Sciatic nerve (tissue), 2 donors: ENCODE data around the gene RPP21. TPM values are rescaled to one million over a fixed set of nuclear protein-coding genes. Genes with fewer than 3 reads are reported as not detected.
A peak's percentile ranks its signal among the peaks of the same experiment; 100 is the strongest.

ENCODE experiments used
- ATAC-seq: fragments of 200-7000 bp; cut with Tn5 transposase; one replicate; pipeline ENCODE4 v1.9.1; 2020; ENCODE audit warnings: mild to moderate bottlenecking, moderate library complexity
- DNase-seq: peaks from one replicate; pipeline ENCODE4 v3.0.0-alpha.2; 2020; ENCODE audit warnings: low spot score
- intact Hi-C: fragments of 100-400 bp; cut with DNase I; formaldehyde crosslinking; loops from one replicate; pipeline ENCODE4 v1.14.2; 2022
- total RNA-seq: library from RNA; stranded (reverse); fragmentation: NEBNext Ultra II Directional; extraction: Animal tissue kit (Norgen Biotek cat#: 25700); gene quantifications from one replicate; pipeline ENCODE4 v1.2.1, GENCODE V29; 2021
- donor health status: DM: no; HTN: no; CAD: no.
- donor health status: DM: no; HTN: no; CAD: no.

Gene RPP21
- total RNA-seq, 1 donor from 2014 or later = 36.7 TPM

DNA sequence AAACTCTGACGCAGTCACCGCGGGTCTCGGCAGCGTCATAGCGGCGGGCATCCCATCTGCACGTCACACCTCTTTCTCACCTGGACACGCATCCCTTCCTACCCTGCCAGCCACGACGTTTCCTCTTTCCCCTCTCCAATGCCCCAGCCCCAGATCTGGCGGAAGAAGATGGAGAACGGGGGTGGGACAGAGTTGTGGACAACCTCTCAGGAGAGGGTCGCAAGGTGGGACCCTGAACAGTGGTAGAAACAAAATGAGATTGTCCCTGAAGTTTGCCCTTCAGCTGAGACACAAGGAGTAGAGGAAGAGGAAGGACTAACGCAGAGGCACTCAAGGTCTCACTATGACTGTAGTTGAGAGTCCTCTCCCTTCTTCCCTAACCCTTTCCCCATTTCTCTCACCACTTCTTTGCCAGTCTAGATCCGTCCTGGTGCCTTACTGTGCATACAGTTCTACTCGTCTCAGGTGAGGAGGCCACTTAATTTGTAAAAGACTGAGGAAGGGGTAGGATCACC, 17.7 kb upstream of the RPP21 start:
- DNase-seq (no peak), ATAC-seq (peak; percentile 5)
- intact Hi-C loops = no loop called here

DNA sequence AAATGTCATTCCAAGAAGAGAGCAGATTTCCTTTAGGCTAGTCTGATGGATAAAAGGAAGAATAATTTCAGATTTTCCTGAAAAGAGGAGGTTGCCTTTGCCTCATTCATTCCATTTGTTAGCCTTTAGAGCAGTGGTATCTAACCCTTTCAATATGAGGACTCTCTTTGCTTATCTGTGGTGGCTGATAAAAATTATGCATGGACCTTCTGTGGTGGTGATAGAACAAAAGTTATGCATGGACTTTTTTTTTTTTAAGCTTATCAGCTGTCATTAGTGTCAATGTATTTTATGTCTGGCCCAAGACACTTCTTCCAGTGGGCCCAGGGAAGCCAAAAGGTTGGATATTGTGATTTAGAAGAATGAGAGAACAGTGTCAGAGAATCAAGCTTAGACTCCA, 16.6 kb upstream of the RPP21 start:
- ATAC-seq (no peak), DNase-seq (no peak)
- intact Hi-C loops = no loop called here

DNA sequence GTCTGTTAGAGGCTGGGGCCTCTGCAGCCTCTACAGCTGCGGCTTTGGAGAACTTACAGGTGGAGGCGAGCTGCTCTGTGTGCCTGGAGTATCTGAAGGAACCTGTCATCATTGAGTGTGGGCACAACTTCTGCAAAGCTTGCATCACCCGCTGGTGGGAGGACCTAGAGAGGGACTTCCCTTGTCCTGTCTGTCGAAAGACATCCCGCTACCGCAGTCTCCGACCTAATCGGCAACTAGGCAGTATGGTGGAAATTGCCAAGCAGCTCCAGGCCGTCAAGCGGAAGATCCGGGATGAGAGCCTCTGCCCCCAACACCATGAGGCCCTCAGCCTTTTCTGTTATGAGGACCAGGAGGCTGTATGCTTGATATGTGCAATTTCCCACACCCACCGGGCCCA, 15.6 kb upstream of the RPP21 start:
- no peak for ATAC-seq
- intact Hi-C loops = no loop called here

DNA sequence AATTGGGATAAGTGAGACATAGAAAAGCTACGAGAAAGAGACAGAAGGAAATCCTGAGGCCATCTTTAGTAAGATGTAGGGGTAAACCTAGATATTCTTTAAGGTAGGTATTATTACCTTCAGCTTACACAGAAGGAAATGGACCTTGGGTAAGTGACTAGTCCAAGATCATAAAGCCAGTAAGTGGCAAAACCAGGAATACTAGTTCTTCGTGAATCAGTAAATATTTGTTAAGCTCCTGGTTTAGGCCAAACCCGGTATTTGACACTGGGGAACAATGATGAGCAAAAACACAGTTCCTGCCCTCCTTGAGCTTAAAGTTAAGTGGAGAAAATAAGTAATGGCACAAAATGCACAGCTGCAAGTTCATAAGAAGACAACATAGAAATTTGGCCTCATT, 13.0 kb upstream of the RPP21 start:
- DNase-seq = no peak
- intact Hi-C loops = no loop called here
- no peak for ATAC-seq

More for the DNA sequence above, 15.6 kb upstream of the RPP21 start:
- no peak for DNase-seq

DNA sequence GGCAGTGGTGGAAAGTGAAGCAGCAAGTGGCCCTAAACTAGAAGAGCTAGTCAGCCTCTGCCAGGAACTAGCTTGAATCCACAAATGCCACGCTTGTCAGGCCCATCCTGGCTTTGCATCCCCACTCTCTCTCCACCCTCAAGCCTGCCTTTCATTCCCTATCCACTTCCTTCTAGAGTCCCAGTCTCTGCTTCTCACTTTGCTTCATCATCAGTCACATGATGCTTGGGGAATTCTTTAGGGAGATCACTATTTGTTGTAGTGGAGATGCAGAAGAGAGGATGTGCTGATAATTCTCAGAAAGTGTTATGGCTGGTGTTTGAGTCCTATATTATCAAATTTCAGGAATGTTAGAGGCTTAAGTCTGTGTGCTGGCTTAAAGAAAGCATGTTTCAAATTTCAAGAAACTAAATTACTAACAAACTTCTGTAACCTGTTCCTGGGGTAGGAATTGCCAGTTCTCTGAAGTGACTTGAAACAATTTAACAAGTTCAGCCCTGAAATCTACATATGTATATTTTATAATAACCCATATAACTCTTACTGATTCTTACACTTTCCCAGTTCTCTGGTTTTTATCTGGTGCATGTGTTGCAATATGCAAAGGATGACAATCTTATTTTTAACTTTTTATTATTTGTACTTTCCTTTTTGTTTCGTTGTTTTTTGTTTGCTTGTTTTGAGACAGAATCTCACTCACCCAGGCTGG, 10.7 kb upstream of the RPP21 start:
- intact Hi-C loops = no loop called here
- DNase-seq = no peak

DNA sequence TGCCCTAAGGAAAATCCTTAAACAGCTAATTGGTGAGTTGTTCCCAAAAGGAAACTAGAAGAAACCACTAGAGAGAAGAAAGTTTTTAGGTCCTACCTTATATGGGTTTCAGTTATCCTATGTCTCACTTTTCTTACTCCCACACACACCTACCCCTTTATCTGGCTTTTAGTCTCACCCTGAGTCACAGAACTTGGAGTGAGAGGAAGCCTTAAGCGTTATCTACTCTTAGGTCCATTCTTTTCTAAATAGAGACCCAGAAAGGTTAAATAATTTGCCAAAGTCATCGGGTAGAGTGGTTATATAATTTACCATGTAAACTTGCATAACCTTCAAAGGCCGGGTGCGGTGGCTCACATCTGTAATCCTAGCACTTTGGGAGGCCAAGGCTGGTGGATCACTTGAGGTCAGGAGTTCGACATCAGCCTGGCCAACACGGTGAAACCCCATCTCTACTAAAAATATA, 4.3 kb upstream of the RPP21 start:
- ATAC-seq = no peak
- intact Hi-C loops = no loop called here
- DNase-seq = no peak

More for the DNA sequence above, 10.7 kb upstream of the RPP21 start:
- ATAC-seq = no peak

DNA sequence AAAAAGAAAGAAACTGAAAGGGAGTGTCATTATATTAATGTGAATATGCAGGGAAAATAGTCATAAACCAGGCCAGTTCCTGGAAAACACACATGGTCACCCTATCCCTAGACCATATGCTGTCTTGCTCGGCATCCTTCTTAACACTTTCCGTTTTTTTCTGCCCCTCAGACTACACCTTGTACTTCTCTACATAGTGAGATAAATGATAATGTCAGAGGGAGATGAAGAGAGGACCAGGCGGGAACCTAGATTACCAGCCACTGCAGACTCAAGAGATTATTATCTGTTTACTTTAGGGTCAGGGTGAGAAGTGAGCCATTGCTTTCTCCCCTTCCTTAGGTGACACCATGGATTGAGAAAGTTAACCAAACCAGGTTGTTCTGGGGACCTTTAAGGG, 3.7 kb upstream of the RPP21 start:
- DNase-seq = no peak
- intact Hi-C loops = no loop called here
- no peak for ATAC-seq

DNA sequence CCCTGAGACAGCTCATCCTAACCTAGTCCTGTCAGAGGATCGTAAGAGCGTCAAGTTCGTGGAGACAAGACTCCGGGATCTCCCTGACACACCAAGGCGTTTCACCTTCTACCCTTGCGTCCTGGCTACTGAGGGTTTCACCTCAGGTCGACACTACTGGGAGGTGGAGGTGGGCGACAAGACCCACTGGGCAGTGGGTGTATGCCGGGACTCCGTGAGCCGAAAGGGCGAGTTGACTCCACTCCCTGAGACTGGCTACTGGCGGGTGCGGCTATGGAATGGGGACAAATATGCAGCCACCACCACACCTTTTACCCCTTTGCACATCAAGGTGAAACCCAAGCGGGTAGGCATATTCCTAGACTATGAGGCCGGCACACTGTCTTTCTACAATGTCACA, 3.2 kb upstream of the RPP21 start:
- intact Hi-C loops = no loop called here
- ATAC-seq (no peak), DNase-seq (no peak)

DNA sequence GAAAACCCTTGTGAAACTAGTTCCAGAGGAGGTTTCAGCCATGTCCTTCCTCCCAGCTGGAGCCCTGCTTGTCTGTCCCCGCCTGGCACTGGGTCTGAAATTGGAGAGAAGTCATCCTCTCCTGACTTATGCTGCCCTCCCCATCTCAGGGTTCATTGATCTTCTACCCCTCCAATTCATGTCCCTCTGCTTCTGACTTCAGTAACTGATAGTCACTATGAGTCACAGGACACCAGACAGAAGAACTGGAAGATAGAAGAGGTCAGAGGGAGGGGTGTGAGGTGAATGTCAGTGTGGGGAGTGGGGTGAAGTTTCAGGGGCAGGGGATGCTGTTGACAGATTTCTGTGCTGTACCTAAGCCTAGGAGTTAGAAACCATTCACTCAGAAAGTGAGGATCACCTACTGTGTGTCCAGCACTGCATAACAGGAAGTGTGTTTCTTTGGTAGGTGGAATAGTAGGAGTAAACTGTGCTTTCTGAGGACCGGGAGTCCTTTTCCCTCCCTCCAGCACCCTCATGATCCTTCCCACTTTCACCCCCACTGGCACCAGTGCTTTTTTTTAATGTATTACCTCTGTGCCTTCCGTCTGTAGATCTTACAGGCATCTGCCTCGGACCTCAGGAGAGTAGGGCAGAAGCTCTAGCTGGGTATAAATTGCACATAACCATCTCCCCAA, 627 bp upstream of the RPP21 start:
- ATAC-seq = no peak
- intact Hi-C loops = no loop called here

DNA sequence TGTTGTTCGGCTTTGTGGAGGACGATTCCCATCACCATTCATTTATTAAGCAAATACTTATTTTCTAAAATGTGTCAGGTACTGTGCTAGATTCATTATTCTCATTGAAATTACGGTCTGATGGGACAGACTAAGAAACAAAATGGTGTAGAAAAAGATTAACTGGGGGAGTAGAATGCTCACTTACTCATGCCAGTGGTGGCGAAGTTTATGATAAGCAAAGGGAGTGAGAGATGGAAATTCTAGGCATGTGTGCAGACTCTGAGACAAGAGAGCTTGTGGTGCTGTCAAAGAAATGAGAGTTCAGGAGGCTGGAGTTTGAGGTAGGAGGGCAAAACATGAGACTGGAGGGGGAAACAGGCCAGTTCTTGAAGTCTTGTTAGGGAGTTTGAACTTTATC, 896 bp downstream of the RPP21 start:
- intact Hi-C loops = no loop called here
- DNase-seq (no peak), ATAC-seq (no peak)

More for the DNA sequence above, 627 bp upstream of the RPP21 start:
- DNase-seq = no peak

DNA sequence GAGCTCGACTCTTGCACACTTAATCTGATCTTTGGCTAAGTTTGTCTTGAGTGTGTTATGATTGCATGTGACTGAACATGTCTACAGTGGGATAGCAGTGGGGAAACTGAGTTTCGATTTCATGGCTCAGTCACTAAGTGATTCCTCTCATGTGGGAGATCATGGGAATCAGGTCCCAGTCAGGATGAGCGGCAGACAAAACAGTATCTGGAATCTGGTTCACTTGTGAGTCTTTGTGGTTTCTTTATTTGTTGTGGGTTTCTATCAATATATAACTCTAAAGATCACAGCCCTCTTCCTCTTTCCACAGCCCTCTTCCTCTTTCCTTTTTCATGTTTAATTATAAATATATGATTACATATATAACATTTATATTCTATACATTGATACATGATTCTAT, 4.0 kb downstream of the RPP21 start:
- intact Hi-C loops = no loop called here
- no peak for ATAC-seq
- DNase-seq = no peak

DNA sequence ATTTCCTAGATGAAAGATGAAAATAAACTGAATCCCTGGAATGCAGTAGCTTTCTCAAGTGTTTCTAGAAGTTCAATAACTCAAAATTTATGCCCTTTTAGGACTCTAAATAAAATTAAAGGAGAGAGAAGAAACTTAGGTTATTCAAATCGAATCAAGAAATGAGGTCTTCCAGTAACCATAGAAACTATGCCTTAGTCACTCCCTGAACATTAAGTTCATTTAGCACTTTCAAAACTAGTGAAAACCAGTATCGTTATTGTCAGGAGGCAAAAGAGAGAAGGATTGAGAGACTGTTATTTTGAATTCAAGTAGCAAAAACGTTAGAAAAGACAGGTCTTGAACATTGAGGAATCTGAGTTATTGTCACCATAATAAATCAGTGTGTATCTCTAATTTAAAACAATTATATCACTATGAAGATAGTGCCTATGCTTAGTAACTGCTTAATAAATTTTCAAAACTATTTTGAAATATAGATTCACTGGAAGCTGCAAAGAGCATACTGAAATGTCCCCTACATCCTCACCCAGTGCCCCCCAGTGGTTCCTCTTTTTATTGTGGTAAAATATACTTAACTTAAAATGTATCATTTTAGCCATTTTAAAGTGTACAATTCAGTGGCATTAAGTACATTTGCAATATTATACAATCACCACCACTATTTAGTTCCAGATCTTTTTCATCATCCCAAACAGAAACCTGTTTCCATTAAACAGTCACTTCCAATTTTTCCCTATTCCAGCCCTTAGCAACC, 4.6 kb downstream of the RPP21 start:
- DNase-seq = no peak
- no peak for ATAC-seq
- intact Hi-C loops = no loop called here

DNA sequence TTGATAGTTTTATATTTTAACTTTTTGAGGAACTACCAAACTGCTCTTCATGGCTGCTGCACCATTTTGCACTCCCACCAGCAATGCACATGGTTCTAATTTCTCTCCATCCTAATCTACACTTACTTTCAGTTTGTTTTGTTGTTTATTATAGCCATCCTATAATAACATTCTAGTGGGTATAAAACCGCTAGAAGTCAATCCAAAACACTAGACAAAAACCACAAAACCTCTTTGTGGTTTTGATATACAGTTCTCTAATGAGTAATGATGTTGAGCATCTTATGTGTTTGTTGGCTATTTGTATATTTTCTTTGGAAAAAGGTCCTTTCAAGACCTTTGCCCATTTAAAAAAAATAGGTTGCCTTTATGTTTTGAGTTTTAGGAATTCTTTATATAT, 5.6 kb downstream of the RPP21 start:
- intact Hi-C loops = no loop called here
- DNase-seq = no peak
- ATAC-seq = no peak

DNA sequence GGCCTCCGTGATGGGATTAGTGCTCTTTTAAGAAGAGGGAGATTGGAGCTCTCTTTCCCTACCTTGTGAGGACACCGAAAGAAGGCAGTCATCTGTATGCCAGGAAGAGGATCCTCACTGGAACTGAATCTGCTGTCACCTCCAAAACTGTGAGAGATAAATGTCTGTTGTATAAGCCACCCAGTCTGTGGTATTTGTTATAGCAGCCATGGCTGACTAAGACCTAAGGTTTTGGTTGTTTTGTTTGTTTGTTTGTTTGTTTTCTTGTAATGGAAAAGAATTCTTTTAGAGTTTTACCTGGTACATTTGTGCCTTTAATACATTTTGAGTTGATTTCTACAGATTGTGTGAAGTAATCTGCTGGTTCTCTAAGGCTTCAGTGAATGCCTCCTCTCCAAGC, 7.6 kb downstream of the RPP21 start:
- intact Hi-C loops = no loop called here
- ATAC-seq (no peak), DNase-seq (no peak)

DNA sequence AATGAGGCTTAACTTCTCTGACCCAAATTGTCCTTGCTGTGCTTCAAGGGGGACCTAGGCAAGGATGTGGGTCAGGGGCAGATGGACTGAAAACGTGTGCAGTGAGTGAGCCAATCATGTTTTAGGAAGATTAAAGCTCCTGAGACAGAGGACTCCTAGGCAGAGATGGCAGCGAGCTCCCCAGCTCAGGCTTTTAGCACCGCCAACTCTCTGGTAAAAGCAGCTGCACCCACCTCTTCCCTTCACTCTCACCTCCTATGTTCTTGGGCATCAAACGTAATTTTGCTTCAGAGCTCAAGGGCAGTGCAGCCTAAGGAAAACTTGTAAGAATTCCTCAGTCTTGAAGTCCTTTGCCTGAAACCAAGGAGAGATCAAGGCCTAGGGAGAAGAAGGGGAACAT, 10.3 kb downstream of the RPP21 start:
- no peak for DNase-seq
- intact Hi-C loops = no loop called here
- no peak for ATAC-seq

DNA sequence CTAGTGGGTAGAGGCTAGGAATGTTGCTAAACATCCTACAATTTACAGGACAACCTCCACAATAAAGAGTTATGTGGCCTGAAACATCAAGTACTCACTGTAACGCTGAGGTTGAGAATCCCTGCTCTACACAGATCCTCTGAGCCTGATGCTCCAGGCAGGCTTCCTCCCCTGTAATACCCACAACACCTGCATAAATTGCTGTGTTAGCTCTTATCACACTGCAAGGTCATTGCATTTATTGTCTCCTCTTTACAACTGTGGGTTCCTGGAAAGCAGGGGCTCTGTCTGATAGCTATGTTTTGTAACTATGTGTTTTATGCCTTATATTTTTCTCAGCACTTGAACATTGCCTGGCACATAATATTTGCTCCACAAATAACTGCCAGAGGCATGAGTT, 11.6 kb downstream of the RPP21 start:
- intact Hi-C loops = no loop called here
- DNase-seq (no peak), ATAC-seq (no peak)

DNA sequence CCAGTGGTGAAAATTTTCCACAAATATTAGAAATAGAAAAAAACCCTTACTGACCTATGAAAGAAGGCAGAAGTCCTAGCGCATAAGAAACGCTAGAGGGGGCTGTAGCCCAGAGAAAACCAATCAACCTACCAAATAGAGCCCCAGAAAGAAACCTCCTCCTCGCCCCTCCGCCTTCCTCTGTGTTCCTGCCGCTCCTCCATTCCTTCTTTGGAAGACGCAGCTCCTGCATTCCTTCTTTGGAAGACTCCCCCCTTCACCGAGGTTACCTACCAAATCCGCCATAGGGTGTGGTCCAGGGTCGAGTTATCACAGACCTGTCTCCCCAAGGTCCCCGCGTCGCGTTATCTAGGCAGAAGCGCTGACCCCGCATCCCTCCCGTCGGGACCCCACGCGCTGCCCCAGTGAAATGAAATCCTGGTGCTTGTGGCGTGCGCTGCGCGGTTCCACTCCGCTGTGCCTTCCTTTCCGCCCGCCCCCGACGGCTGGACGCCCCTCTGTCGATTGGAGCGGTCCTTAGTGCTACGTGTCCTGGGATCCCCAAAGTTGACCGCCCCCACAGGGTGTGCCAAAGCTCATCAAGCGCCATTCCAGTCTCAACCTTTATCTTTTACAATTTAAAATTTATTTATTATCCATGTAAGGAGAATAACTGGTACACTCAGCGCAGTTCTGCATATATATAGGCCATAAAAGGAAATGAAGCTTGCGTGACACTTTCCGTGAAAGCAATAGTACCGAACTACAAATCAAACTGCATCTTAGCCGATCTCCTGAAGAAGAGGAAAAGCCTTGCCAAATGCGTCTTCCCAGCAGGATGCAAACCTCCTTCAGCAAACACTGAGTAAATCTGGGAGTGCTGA, 13.0 kb downstream of the RPP21 start:
- intact Hi-C loops = no loop called here
- ATAC-seq = peak; percentile 62
- DNase-seq = no peak

DNA sequence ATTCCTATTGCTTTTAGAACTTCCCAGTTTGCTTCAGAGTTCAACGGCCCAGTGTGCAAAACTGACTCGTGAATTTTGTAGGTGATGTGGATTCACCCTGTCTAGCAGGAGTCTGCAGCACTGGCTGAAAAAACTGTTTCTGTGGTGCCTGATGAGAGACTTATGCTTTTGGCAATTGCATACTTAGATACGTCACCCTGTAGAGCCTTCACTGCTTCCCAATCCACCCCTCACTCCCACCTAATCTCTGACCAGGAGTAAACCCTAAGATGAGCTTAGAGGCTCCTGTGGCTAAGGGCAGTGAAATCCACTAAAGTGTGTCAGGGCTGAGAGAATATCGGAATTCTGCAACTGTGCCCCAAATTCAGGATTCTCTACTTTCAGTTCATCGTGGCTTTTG, 14.3 kb downstream of the RPP21 start:
- ATAC-seq (no peak), DNase-seq (no peak)
- intact Hi-C loops = no loop called here

DNA sequence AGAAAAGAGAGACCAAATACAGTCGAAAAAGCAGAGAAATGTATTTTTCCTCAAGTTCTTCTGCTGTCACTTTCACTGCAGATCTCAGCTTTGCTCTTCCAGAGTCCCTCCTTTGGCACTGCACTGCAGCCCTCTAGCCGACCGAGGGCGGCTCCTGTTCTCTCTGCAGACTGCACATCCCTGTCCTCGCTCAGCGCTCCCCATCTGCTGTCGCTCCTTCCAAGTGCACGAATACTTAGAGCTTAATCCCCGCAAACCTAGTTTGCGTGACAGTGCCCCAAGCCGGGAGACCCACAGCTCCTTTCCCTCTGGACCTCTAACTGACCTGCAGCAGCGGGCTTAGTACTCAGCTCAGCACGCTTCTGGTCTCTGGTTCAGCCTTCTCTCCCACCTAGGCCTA, 15.2 kb downstream of the RPP21 start:
- intact Hi-C loops = no loop called here
- DNase-seq = no peak
- ATAC-seq = no peak
